ENCODE data around the gene MAPK1.

- TF ChIP-seq CTCF (conservative IDR thresholded peaks at IDR 0.05 in 1 of 2, IDR thresholded peaks at IDR 0.05 in 1 of 2; ENCODE audit: low read depth in 1 of 2, low read length in 2 of 2) (no peak), EZH2 (IDR thresholded peaks at IDR 0.05; ENCODE audit: low read length, missing control alignments) (no peak)
Measured at GRCh38 chr22:21832291-21833290, 34.9 kb downstream of the MAPK1 start.

Measured in fibroblast of lung (primary cell).